ENCODE measurements around the gene DPF3. TPM values are rescaled to one million over a fixed set of nuclear protein-coding genes. Genes with fewer than 3 reads are reported as not detected.
A peak's percentile ranks its signal among the peaks of the same experiment; 100 is the strongest.

Gene DPF3
- total RNA-seq, 1 donor from 2014 or later = 0.86 TPM

GRCh38 chr14:72920008-72920407, 26.1 kb upstream of the DPF3 start:
- H3K4me3 ChIP-seq (ENCODE audit: low read depth, low read length) = no peak overlapping the region
- no peak for DNase-seq (ENCODE audit: low read depth)
- TF ChIP-seq CTCF (conservative IDR thresholded peaks at IDR 0.05; ENCODE audit: low read depth, low read length) = peak; percentile 36

DNA sequence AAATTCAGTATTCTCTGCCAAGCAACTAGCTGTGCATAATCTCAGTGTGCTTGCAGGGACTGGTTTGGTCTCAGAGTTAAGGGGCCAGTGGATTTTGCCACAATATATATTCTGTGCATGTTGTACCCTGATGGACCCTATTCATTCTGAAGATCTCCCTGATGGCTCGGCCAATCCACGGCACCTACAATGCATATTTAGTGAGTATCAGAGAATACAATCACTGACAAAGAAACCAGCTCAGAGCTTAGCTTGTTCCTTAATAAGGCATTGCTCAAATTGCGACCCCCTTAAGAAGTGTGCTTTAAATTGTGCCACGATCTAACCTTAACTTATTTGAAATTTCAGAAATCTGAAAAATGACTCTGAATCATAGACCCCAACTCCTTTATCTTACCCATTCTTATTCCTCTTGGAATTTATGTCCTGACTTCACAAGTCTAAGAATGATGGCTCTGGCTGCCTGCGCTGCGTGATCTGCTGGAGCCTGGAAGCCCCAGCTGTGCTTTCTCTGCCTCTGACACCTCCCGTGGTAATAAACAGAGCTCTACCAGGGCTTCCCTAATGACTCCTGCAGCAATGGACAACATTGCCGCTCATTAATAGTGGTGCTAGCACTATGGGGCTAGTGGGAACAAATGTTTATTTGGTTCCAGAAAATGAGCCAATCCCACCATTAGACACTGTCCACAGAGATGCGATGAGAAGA, 23.3 kb upstream of the DPF3 start:
- no peak for DNase-seq (ENCODE audit: low read depth)
- no peak for TF ChIP-seq CTCF (conservative IDR thresholded peaks at IDR 0.05; ENCODE audit: low read depth, low read length)

GRCh38 chr14:72916174-72916573, 22.3 kb upstream of the DPF3 start:
- no peak for TF ChIP-seq CTCF (conservative IDR thresholded peaks at IDR 0.05; ENCODE audit: low read depth, low read length)
- no peak overlapping the region for H3K4me3 ChIP-seq (ENCODE audit: low read depth, low read length)
- no peak for DNase-seq (ENCODE audit: low read depth)

More for the DNA sequence above, 23.3 kb upstream of the DPF3 start:
- no peak overlapping the region for H3K4me3 ChIP-seq (ENCODE audit: low read depth, low read length)

GRCh38 chr14:72913809-72914208, 19.9 kb upstream of the DPF3 start:
- DNase-seq (ENCODE audit: low read depth) = no peak
- no peak overlapping the region for H3K4me3 ChIP-seq (ENCODE audit: low read depth, low read length)
- TF ChIP-seq CTCF (conservative IDR thresholded peaks at IDR 0.05; ENCODE audit: low read depth, low read length) = no peak

- no peak for TF ChIP-seq CTCF (conservative IDR thresholded peaks at IDR 0.05; ENCODE audit: low read depth, low read length)
- no peak overlapping the region for H3K4me3 ChIP-seq (ENCODE audit: low read depth, low read length)
- no peak for DNase-seq (ENCODE audit: low read depth)
Measured at GRCh38 chr14:72909163-72909562, 15.3 kb upstream of the DPF3 start.

DNA sequence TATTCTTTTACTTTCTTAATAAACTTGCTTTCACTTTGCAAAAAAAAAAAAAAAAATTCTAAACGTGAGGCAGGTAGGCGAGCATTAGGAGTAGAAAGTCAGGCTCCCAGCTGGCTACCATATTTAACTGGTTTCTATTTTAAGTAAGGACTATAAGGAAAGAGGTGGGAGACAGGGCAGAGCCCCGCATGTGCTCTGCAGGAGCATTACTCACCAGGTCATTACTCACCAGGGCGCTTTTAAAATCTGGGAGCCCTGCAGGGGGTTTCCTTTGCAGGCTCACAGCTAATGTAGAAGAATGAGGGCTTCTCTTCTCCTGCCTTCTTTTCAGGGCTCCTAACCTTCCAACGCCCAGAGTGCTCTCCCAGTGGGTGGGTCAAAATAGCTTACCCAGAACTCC, 14.0 kb upstream of the DPF3 start:
- TF ChIP-seq CTCF (conservative IDR thresholded peaks at IDR 0.05; ENCODE audit: low read depth, low read length) = no peak
- no peak overlapping the region for H3K4me3 ChIP-seq (ENCODE audit: low read depth, low read length)
- no peak for DNase-seq (ENCODE audit: low read depth)

GRCh38 chr14:72906879-72907278, 13.0 kb upstream of the DPF3 start:
- TF ChIP-seq CTCF (conservative IDR thresholded peaks at IDR 0.05; ENCODE audit: low read depth, low read length) = no peak
- DNase-seq (ENCODE audit: low read depth) = no peak
- no peak overlapping the region for H3K4me3 ChIP-seq (ENCODE audit: low read depth, low read length)

Data from epithelial cell of proximal tubule (primary cell).